B cell (primary cell): ENCODE results near the gene TBC1D22A.

Experiments used
- CTCF ChIP-seq: fragments of 200-600 bp; IDR thresholded peaks from one replicate; pipeline ENCODE4 v1.8.0; 2022; ENCODE audit warnings: antibody characterized with exemption, mild to moderate bottlenecking
- EZH2 ChIP-seq: IDR thresholded peaks from 2 replicates; pipeline ENCODE4 v1.6.1; 2012; ENCODE audit warnings: borderline replicate concordance, low read depth, mild to moderate bottlenecking, moderate library complexity, low read length; ENCODE audit not compliant: insufficient read depth, poor library complexity, severe bottlenecking

GRCh38 chr22:47053013-47053725 is 290.7 kb downstream of the TBC1D22A start:
- TF ChIP-seq CTCF = no peak
- no peak for TF ChIP-seq EZH2
